ENCODE measurements around the gene ANO3.

The ANO3 gene

GRCh38 chr11:26493616-26494015, 161.7 kb downstream of the ANO3 start:
- no peak for DNase-seq (ENCODE audit: low read depth in 2 of 2)

GRCh38 chr11:26507229-26507628, 175.3 kb downstream of the ANO3 start:
- DNase-seq (ENCODE audit: low read depth in 2 of 2) = no peak

- no peak for DNase-seq (ENCODE audit: low read depth in 2 of 2)
Observed at GRCh38 chr11:26510164-26510563, 178.2 kb downstream of the ANO3 start.

GRCh38 chr11:26510756-26511155, 178.8 kb downstream of the ANO3 start:
- no peak for DNase-seq (ENCODE audit: low read depth in 2 of 2)

- no peak for DNase-seq (ENCODE audit: low read depth in 2 of 2)
Observed at GRCh38 chr11:26512196-26512595, 180.3 kb downstream of the ANO3 start.

- no peak for DNase-seq (ENCODE audit: low read depth in 2 of 2)
Observed at GRCh38 chr11:26519469-26519868, 187.5 kb downstream of the ANO3 start.

GRCh38 chr11:26522912-26523610, 191.1 kb downstream of the ANO3 start:
- no peak for DNase-seq (ENCODE audit: low read depth in 2 of 2)

- DNase-seq (ENCODE audit: low read depth in 2 of 2) = no peak
Observed at GRCh38 chr11:26527685-26528084, 195.8 kb downstream of the ANO3 start.

- DNase-seq (ENCODE audit: low read depth in 2 of 2) = no peak
Observed at GRCh38 chr11:26537341-26537740, 205.4 kb downstream of the ANO3 start.

- DNase-seq (ENCODE audit: low read depth in 2 of 2) = no peak
Observed at GRCh38 chr11:26539517-26539916, 207.6 kb downstream of the ANO3 start.

- DNase-seq (ENCODE audit: low read depth in 2 of 2) = no peak
Observed at GRCh38 chr11:26541870-26542269, 209.9 kb downstream of the ANO3 start.

- no peak for DNase-seq (ENCODE audit: low read depth in 2 of 2)
Observed at GRCh38 chr11:26549176-26549575, 217.2 kb downstream of the ANO3 start.

- no peak for DNase-seq (ENCODE audit: low read depth in 2 of 2)
Observed at GRCh38 chr11:26550022-26550421, 218.1 kb downstream of the ANO3 start.

GRCh38 chr11:26551186-26551801, 219.4 kb downstream of the ANO3 start:
- no peak for DNase-seq (ENCODE audit: low read depth in 2 of 2)

- no peak for DNase-seq (ENCODE audit: low read depth in 2 of 2)
Observed at GRCh38 chr11:26553182-26553581, 221.3 kb downstream of the ANO3 start.

- no peak for DNase-seq (ENCODE audit: low read depth in 2 of 2)
Observed at GRCh38 chr11:26554455-26554854, 222.5 kb downstream of the ANO3 start.

GRCh38 chr11:26556582-26556981, 224.7 kb downstream of the ANO3 start:
- DNase-seq (ENCODE audit: low read depth in 2 of 2) = no peak

- no peak for DNase-seq (ENCODE audit: low read depth in 2 of 2)
Observed at GRCh38 chr11:26557666-26558065, 225.7 kb downstream of the ANO3 start.

- DNase-seq (ENCODE audit: low read depth in 2 of 2) = no peak
Observed at GRCh38 chr11:26558190-26558589, 226.3 kb downstream of the ANO3 start.

- no peak for DNase-seq (ENCODE audit: low read depth in 2 of 2)
Observed at GRCh38 chr11:26569646-26570045, 237.7 kb downstream of the ANO3 start.

- no peak for DNase-seq (ENCODE audit: low read depth in 2 of 2)
Observed at GRCh38 chr11:26571861-26572654, 240.1 kb downstream of the ANO3 start, which contains the start of gene MUC15. Gene MUC15, minus strand, starts transcription at chr11:26572263. Its CDS starts 5,169 bp downstream, at chr11:26567094.

GRCh38 chr11:26572770-26573402, 241.0 kb downstream of the ANO3 start:
- DNase-seq (ENCODE audit: low read depth in 2 of 2) = no peak

Data from stimulated activated CD4-positive, alpha-beta T cell treated with anti-CD3 and anti-CD28 coated beads, Interleukin-1b, Interleukin-23, amount 100 ng/mL, for 4 hours (primary cell).